H9 (cell line): ENCODE data around the gene DRG1. TPM values are rescaled to one million over a fixed set of nuclear protein-coding genes. Genes with fewer than 3 reads are reported as not detected.

Experiments used
- DNase-seq: peaks from one replicate; pipeline ENCODE4 v3.0.0-alpha.2; 2017
- H2AFZ ChIP-seq: one replicate; pipeline ENCODE4 v1.6.1; 2013; ENCODE audit warnings: mild to moderate bottlenecking, low read length, control low read depth, moderate library complexity
- H2AK5ac ChIP-seq: 2 replicates; pipeline ENCODE4 v1.6.1; 2013; ENCODE audit warnings: low read length, control low read depth, mixed read lengths; ENCODE audit not compliant: insufficient read length
- H2BK120ac ChIP-seq: one replicate; pipeline ENCODE4 v1.6.1; 2013; ENCODE audit warnings: low read depth, mild to moderate bottlenecking, low read length, control low read depth, inconsistent platforms; ENCODE audit not compliant: poor library complexity, severe bottlenecking
- H2BK12ac ChIP-seq: 2 replicates; pipeline ENCODE4 v1.6.1; 2013; ENCODE audit warnings: low read length, control low read depth, mixed read lengths, low read depth; ENCODE audit not compliant: insufficient read length
- H2BK15ac ChIP-seq: 2 replicates; pipeline ENCODE4 v1.6.1; 2013; ENCODE audit warnings: low read depth, low read length, control low read depth
- H2BK20ac ChIP-seq: one replicate; pipeline ENCODE4 v1.6.1; 2013; ENCODE audit warnings: low read depth, mild to moderate bottlenecking, low read length, control low read depth, inconsistent platforms; ENCODE audit not compliant: poor library complexity, severe bottlenecking
- H2BK5ac ChIP-seq: 2 replicates; pipeline ENCODE4 v1.6.1; 2013; ENCODE audit warnings: low read length, control low read depth, mixed read lengths; ENCODE audit not compliant: insufficient read length
- H3K14ac ChIP-seq: 2 replicates; pipeline ENCODE4 v1.6.1; 2013; ENCODE audit warnings: low read length, control low read depth; ENCODE audit not compliant: insufficient read depth
- H3K18ac ChIP-seq: 2 replicates; pipeline ENCODE4 v1.6.1; 2013; ENCODE audit warnings: low read depth, mild to moderate bottlenecking, mixed read lengths, low read length, control low read depth; ENCODE audit not compliant: insufficient read length
- H3K23ac ChIP-seq: 2 replicates; pipeline ENCODE4 v1.6.1; 2013; ENCODE audit warnings: low read length, control low read depth, mixed read lengths, low read depth; ENCODE audit not compliant: insufficient read length
- H3K23me2 ChIP-seq: 2 replicates; pipeline ENCODE4 v1.6.1; 2013; ENCODE audit warnings: low read depth, mild to moderate bottlenecking, mixed read lengths, low read length, control low read depth; ENCODE audit not compliant: insufficient read length, poor library complexity, severe bottlenecking
- H3K27ac ChIP-seq: 2 replicates; pipeline ENCODE4 v1.5.1; 2013; ENCODE audit warnings: low read length, control low read depth, mixed read lengths, low read depth; ENCODE audit not compliant: insufficient read length
- H3K27me3 ChIP-seq: 2 replicates; pipeline ENCODE4 v1.6.1; 2013; ENCODE audit warnings: low read length, control low read depth, inconsistent platforms; ENCODE audit not compliant: insufficient read depth
- H3K4ac ChIP-seq: 2 replicates; pipeline ENCODE4 v1.6.1; 2013; ENCODE audit warnings: low read depth, mild to moderate bottlenecking, control low read depth, inconsistent platforms, low read length, moderate library complexity
- H3K4me1 ChIP-seq: 2 replicates; pipeline ENCODE4 v1.6.1; 2013; ENCODE audit warnings: low read length, control low read depth, inconsistent platforms; ENCODE audit not compliant: insufficient read depth
- H3K4me2 ChIP-seq: 2 replicates; pipeline ENCODE4 v1.6.1; 2013; ENCODE audit warnings: low read length, control low read depth, mixed read lengths; ENCODE audit not compliant: insufficient read length, insufficient read depth
- H3K56ac ChIP-seq: 2 replicates; pipeline ENCODE4 v1.6.1; 2013; ENCODE audit warnings: low read depth, mild to moderate bottlenecking, mixed read lengths, low read length, control low read depth; ENCODE audit not compliant: insufficient read length
- H3K79me1 ChIP-seq: 2 replicates; pipeline ENCODE4 v1.6.1; 2013; ENCODE audit warnings: low read depth, mild to moderate bottlenecking, moderate library complexity, low read length, control low read depth, inconsistent platforms; ENCODE audit not compliant: insufficient read depth, poor library complexity, severe bottlenecking
- H3K79me2 ChIP-seq: 2 replicates; pipeline ENCODE4 v1.6.1; 2013; ENCODE audit warnings: low read length, control low read depth, inconsistent platforms; ENCODE audit not compliant: insufficient read depth
- H3K9ac ChIP-seq: 2 replicates; pipeline ENCODE4 v1.6.1; 2013; ENCODE audit warnings: low read length, control low read depth, mixed read lengths; ENCODE audit not compliant: insufficient read length; ENCODE audit errors: extremely low read depth
- H3K9me3 ChIP-seq: one replicate; pipeline ENCODE4 v1.6.1; 2013; ENCODE audit warnings: low read depth, low read length, inconsistent platforms; ENCODE audit not compliant: control insufficient read depth
- H3T11ph ChIP-seq: one replicate; pipeline ENCODE4 v1.6.1; 2013; ENCODE audit warnings: mild to moderate bottlenecking, low read length, control low read depth, inconsistent platforms
- H4K20me1 ChIP-seq: one replicate; pipeline ENCODE4 v1.6.1; 2013; ENCODE audit not compliant: control insufficient read depth, insufficient read length, insufficient read depth
- H4K5ac ChIP-seq: 2 replicates; pipeline ENCODE4 v1.6.1; 2013; ENCODE audit warnings: low read depth, mild to moderate bottlenecking, mixed read lengths, low read length, control low read depth; ENCODE audit not compliant: insufficient read length
- H4K8ac ChIP-seq: replicated peaks from 2 replicates; pipeline ENCODE4 v1.6.1; 2013; ENCODE audit warnings: low read length, control low read depth, mixed read lengths, low read depth; ENCODE audit not compliant: insufficient read length
- H4K91ac ChIP-seq: 2 replicates; pipeline ENCODE4 v1.6.1; 2013; ENCODE audit warnings: low read depth, mild to moderate bottlenecking, moderate library complexity, mixed read lengths, low read length, control low read depth; ENCODE audit not compliant: insufficient read length
- H3K27ac Mint-ChIP-seq, 3 experiments: 2 replicates in 2 of 3; 3 replicates in 1 of 3; pipeline ENCODE4 v1.8.0; 2020 to 2021; ENCODE audit warnings: mixed read lengths in 3 of 3, mild to moderate bottlenecking in 1 of 3, moderate library complexity in 1 of 3
- H3K27me3 Mint-ChIP-seq: 2 replicates; pipeline ENCODE4 v1.8.0; 2021; ENCODE audit warnings: low read depth, mild to moderate bottlenecking, moderate library complexity, mixed read lengths
- H3K36me3 Mint-ChIP-seq, 3 experiments: 2 replicates in 2 of 3; 3 replicates in 1 of 3; pipeline ENCODE4 v1.8.0; 2020 to 2021; ENCODE audit warnings: low read depth in 3 of 3, mixed read lengths in 3 of 3; ENCODE audit not compliant: insufficient read depth in 1 of 3
- H3K4me1 Mint-ChIP-seq, 2 experiments: 2 replicates each; pipeline ENCODE4 v1.8.0; 2020; ENCODE audit warnings: mixed read lengths in 2 of 2
- H3K4me3 Mint-ChIP-seq, 2 experiments: 2 replicates in 1 of 2; 3 replicates in 1 of 2; pipeline ENCODE4 v1.8.0; 2020 to 2021; ENCODE audit warnings: mild to moderate bottlenecking in 2 of 2, mixed read lengths in 2 of 2, moderate library complexity in 1 of 2
- H3K9me3 Mint-ChIP-seq, 2 experiments: 2 replicates in 1 of 2; 3 replicates in 1 of 2; pipeline ENCODE4 v1.8.0; 2020; ENCODE audit warnings: mild to moderate bottlenecking in 2 of 2, mixed read lengths in 2 of 2, moderate library complexity in 1 of 2
- CTCF ChIP-seq: fragments of 200-600 bp; sonication (generic); conservative IDR thresholded peaks from 3 replicates; pipeline ENCODE4 v1.8.0; 2021; ENCODE audit warnings: antibody characterized with exemption, mild to moderate bottlenecking
- WGBS: extraction: QIAGEN DNeasy Blood & Tissue Kit; methylation state at CpG from one replicate; pipeline ENCODE4 v1.1.7; 2013; ENCODE audit warnings: missing lambda C conversion rate, low lambda C conversion rate, mixed read lengths; ENCODE audit not compliant: insufficient read length; ENCODE audit errors: extremely low coverage; 5-methylcytosine and 5-hydroxymethylcytosine counted together
- total RNA-seq: library from RNA; stranded (reverse); gene quantifications from 2 replicates; pipeline ENCODE4 v1.2.1, GENCODE V29; 2021

Gene DRG1
- total RNA-seq, 1 experiment from 2014 or later, result 89.5 TPM

- Histone ChIP-seq H3K27me3 (no peaks in the 10 kb centered on the region), H2BK12ac (no peak overlapping the region), H3K4me1 (no peaks in the 10 kb centered on the region), H3K4ac (no peak overlapping the region), H3K18ac (no peak overlapping the region), H3K56ac (no peak overlapping the region), H2AFZ (no peak overlapping the region), H3K4me2 (no peak overlapping the region), H2BK120ac (no peak overlapping the region), H2BK15ac (no peak overlapping the region), H2BK20ac (no peak overlapping the region), H2BK5ac (no peak overlapping the region), H3K23me2 (no peaks in the 10 kb centered on the region), H3K14ac (no peak overlapping the region), H4K91ac (no peak overlapping the region), H3K79me1 (no peaks in the 10 kb centered on the region), H3K79me2 (no peaks in the 10 kb centered on the region), H2AK5ac (no peak overlapping the region), H3K27ac (no peak overlapping the region), H3T11ph (no peak overlapping the region), H4K5ac (no peak overlapping the region), H3K9me3 (no peaks in the 10 kb centered on the region), H4K20me1 (no peaks in the 10 kb centered on the region), H4K8ac (no peak overlapping the region), H3K9ac (no peak overlapping the region), H3K23ac (no peak overlapping the region)
- WGBS, result no CpG with 5 or more reads among the region's 1 CpG
- H3K4me3 Mint-ChIP-seq, result no peak overlapping the region
- no peak for TF ChIP-seq CTCF
- H3K36me3 Mint-ChIP-seq, result no peaks in the 10 kb centered on the region
- no peak overlapping the region; a peak in 1 of 7 replicates for H3K27ac Mint-ChIP-seq
- no peaks in the 10 kb centered on the region for H3K27me3 Mint-ChIP-seq
- H3K4me1 Mint-ChIP-seq, result peaks cover 0 to 5% of the 10 kb centered on the region in 2 experiments; a peak in 2 of 4 replicates
- DNase-seq, result no peak
- H3K9me3 Mint-ChIP-seq, result no peaks in the 10 kb centered on the region
These were observed 39.4 kb upstream of the DRG1 start for GRCh38 chr22:31360029-31360428.
